ENCODE measurements around the gene PPM1B.

The PPM1B gene

GRCh38 chr2:44168681-44169154 lies at the start of gene PPM1B:
TSS of gene PPM1B (plus strand) at chr2:44168875. CDS start at chr2:44201200, 32,325 bp downstream.
- no peak for TF ChIP-seq CTCF (IDR thresholded peaks at IDR 0.05)

- no peak for TF ChIP-seq CTCF (IDR thresholded peaks at IDR 0.05)
Observed at GRCh38 chr2:44119878-44120277, 48.8 kb upstream of the PPM1B start.

- no peak for TF ChIP-seq CTCF (IDR thresholded peaks at IDR 0.05)
Observed at GRCh38 chr2:44120428-44120827, 48.2 kb upstream of the PPM1B start.

- no peak for TF ChIP-seq CTCF (IDR thresholded peaks at IDR 0.05)
Observed at GRCh38 chr2:44121899-44122298, 46.8 kb upstream of the PPM1B start.

GRCh38 chr2:44124500-44124899 lies 44.2 kb upstream of the PPM1B start:
- no peak for TF ChIP-seq CTCF (IDR thresholded peaks at IDR 0.05)

- TF ChIP-seq CTCF (IDR thresholded peaks at IDR 0.05): no peak
Observed at GRCh38 chr2:44126106-44126797, 42.4 kb upstream of the PPM1B start.

- TF ChIP-seq CTCF (IDR thresholded peaks at IDR 0.05): no peak
Observed at GRCh38 chr2:44130441-44130840, 38.2 kb upstream of the PPM1B start.

- TF ChIP-seq CTCF (IDR thresholded peaks at IDR 0.05): no peak
Observed at GRCh38 chr2:44131177-44131576, 37.5 kb upstream of the PPM1B start.

Data from LNCAP (cell line).